Eye (tissue), 1 donor: ENCODE data around the gene MLLT10.
A peak's percentile ranks its signal among the peaks of the same experiment; 100 is the strongest.

Experiments
- DNase-seq: peaks from one replicate; pipeline ENCODE4 v3.0.0-alpha.2; 2015

Gene MLLT10

GRCh38 chr10:21747809-21748208, 213.8 kb downstream of the MLLT10 start:
- no peak for DNase-seq

- no peak for DNase-seq
Observed at GRCh38 chr10:21749788-21750187, 215.8 kb downstream of the MLLT10 start.

- no peak for DNase-seq
Observed at GRCh38 chr10:21750424-21750823, 216.4 kb downstream of the MLLT10 start.

- no peak for DNase-seq
Observed at GRCh38 chr10:21751341-21752310, 217.6 kb downstream of the MLLT10 start.

- no peak for DNase-seq
Observed at GRCh38 chr10:21753497-21754270, 219.7 kb downstream of the MLLT10 start.

GRCh38 chr10:21754410-21755011, 220.5 kb downstream of the MLLT10 start:
- no peak for DNase-seq

- DNase-seq, result no peak
Observed at GRCh38 chr10:21756707-21757106, 222.7 kb downstream of the MLLT10 start.

GRCh38 chr10:21757185-21757901, 223.3 kb downstream of the MLLT10 start:
- DNase-seq, result peak; percentile 31

GRCh38 chr10:21758239-21758638, 224.2 kb downstream of the MLLT10 start:
- no peak for DNase-seq

- no peak for DNase-seq
Observed at GRCh38 chr10:21758696-21759095, 224.7 kb downstream of the MLLT10 start.

GRCh38 chr10:21759232-21759631, 225.2 kb downstream of the MLLT10 start:
- DNase-seq, result no peak

GRCh38 chr10:21760332-21760731, 226.3 kb downstream of the MLLT10 start:
- DNase-seq, result no peak

- no peak for DNase-seq
Observed at GRCh38 chr10:21764466-21765189, 230.6 kb downstream of the MLLT10 start.

- DNase-seq, result no peak
Observed at GRCh38 chr10:21769041-21769440, 235.0 kb downstream of the MLLT10 start.

GRCh38 chr10:21771219-21771618, 237.2 kb downstream of the MLLT10 start:
- no peak for DNase-seq

- DNase-seq, result no peak
Observed at GRCh38 chr10:21776883-21777282, 242.9 kb downstream of the MLLT10 start.

GRCh38 chr10:21791276-21791675, 257.2 kb downstream of the MLLT10 start:
- no peak for DNase-seq
